Adrenal gland (tissue), 5 donors: Measurements from ENCODE around the gene TSHZ2.

Experiments used
- CTCF ChIP-seq, 6 experiments: fragments of 450-650 bp in 4 of 6; fragments of 200-600 bp in 2 of 6; sonication (generic) in 1 of 6; IDR thresholded peaks; 1 replicate in 5 of 6; 2 replicates in 1 of 6; pipeline versions ENCODE4 v1.5.1 to v1.8.0; 2016 to 2021; ENCODE audit warnings: antibody characterized with exemption in 6 of 6, mild to moderate bottlenecking in 2 of 6, moderate library complexity in 1 of 6
- POLR2A ChIP-seq, 2 donors: fragments of 450-650 bp; IDR thresholded peaks; one replicate each; pipeline ENCODE4 v1.6.1; 2017; ENCODE audit warnings: antibody characterized with exemption in 2 of 2, mild to moderate bottlenecking in 2 of 2, moderate library complexity in 1 of 2
- donor health status: DM: no; HTN: no; CAD: no.

GRCh38 chr20:53383916-53384315 lies 411.8 kb downstream of the TSHZ2 start:
- TF ChIP-seq CTCF (IDR thresholded peaks at IDR 0.05) (no peak), POLR2A (IDR thresholded peaks at IDR 0.05) (no peak)
